GM23338 (cell line): ENCODE data around the gene URM1. TPM values are rescaled to one million over a fixed set of nuclear protein-coding genes. Genes with fewer than 3 reads are reported as not detected.

ENCODE experiments used
- ATAC-seq: fragments of 200-7000 bp; cut with Tn5 transposase; 3 replicates; pipeline ENCODE4 v1.9.1; 2020
- DNase-seq: peaks from one replicate; pipeline ENCODE4 v3.0.0-alpha.2; 2015; ENCODE audit warnings: low spot score
- H2AFZ ChIP-seq: fragments of 200-600 bp; sonication (generic); 2 replicates; pipeline ENCODE4 v1.8.0; 2016; ENCODE audit warnings: antibody characterized with exemption, mild to moderate bottlenecking, moderate library complexity
- H3F3A ChIP-seq: fragments of 200-600 bp; sonication (generic); replicated peaks from 2 replicates; pipeline ENCODE4 v1.8.0; 2017; ENCODE audit warnings: antibody characterized with exemption, mixed run types, low read depth
- H3K27ac ChIP-seq: fragments of 200-600 bp; sonication (generic); 2 replicates; pipeline ENCODE4 v1.6.1; 2016; ENCODE audit warnings: low read depth
- H3K27me3 ChIP-seq: fragments of 200-600 bp; sonication (generic); 2 replicates; pipeline ENCODE4 v1.8.0; 2016; ENCODE audit warnings: mild to moderate bottlenecking, mixed run types, moderate library complexity; ENCODE audit not compliant: insufficient read depth
- H3K36me3 ChIP-seq: fragments of 200-600 bp; sonication (generic); 2 replicates; pipeline ENCODE4 v1.8.0; 2016; ENCODE audit warnings: mild to moderate bottlenecking; ENCODE audit not compliant: insufficient read depth
- H3K4me1 ChIP-seq: fragments of 200-600 bp; sonication (generic); 2 replicates; pipeline ENCODE4 v1.8.0; 2016; ENCODE audit warnings: mild to moderate bottlenecking, moderate library complexity; ENCODE audit not compliant: insufficient read depth
- H3K4me2 ChIP-seq: fragments of 200-600 bp; sonication (generic); 2 replicates; pipeline ENCODE4 v1.7.1; 2017; ENCODE audit warnings: mixed run types
- H3K4me3 ChIP-seq: fragments of 200-600 bp; sonication (generic); 2 replicates; pipeline ENCODE4 v1.6.1; 2016; ENCODE audit warnings: mixed run types
- H3K79me2 ChIP-seq: fragments of 200-600 bp; sonication (generic); replicated peaks from 2 replicates; pipeline ENCODE4 v1.8.0; 2017; ENCODE audit warnings: mild to moderate bottlenecking; ENCODE audit not compliant: insufficient read depth
- H3K9me2 ChIP-seq: fragments of 200-600 bp; sonication (generic); 2 replicates; pipeline ENCODE4 v1.8.0; 2017; ENCODE audit not compliant: insufficient read depth
- H4K20me1 ChIP-seq: fragments of 200-600 bp; sonication (generic); replicated peaks from 2 replicates; pipeline ENCODE4 v1.8.0; 2017; ENCODE audit warnings: mild to moderate bottlenecking; ENCODE audit not compliant: insufficient read depth
- H3K27ac Mint-ChIP-seq: 2 replicates; pipeline ENCODE4 v1.8.0; 2020; ENCODE audit warnings: inconsistent platforms, mild to moderate bottlenecking, moderate library complexity, mixed read lengths
- H3K27me3 Mint-ChIP-seq: 3 replicates; pipeline ENCODE4 v1.8.0; 2022; ENCODE audit warnings: low read depth, mild to moderate bottlenecking, moderate library complexity, mixed read lengths, inconsistent platforms; ENCODE audit not compliant: insufficient read depth, poor library complexity
- H3K36me3 Mint-ChIP-seq: 3 replicates; pipeline ENCODE4 v1.8.0; 2021; ENCODE audit warnings: low read depth, mild to moderate bottlenecking, inconsistent platforms, moderate library complexity, mixed read lengths
- H3K4me1 Mint-ChIP-seq: 3 replicates; pipeline ENCODE4 v1.8.0; 2020; ENCODE audit warnings: mild to moderate bottlenecking, inconsistent platforms, mixed read lengths
- H3K4me3 Mint-ChIP-seq: 3 replicates; pipeline ENCODE4 v1.8.0; 2021; ENCODE audit warnings: moderate library complexity, mild to moderate bottlenecking, inconsistent platforms, mixed read lengths
- H3K9me3 Mint-ChIP-seq: 3 replicates; pipeline ENCODE4 v1.8.0; 2020; ENCODE audit warnings: moderate library complexity, mild to moderate bottlenecking, inconsistent platforms, mixed read lengths
- JUNB ChIP-seq: IDR thresholded peaks from one replicate; pipeline ENCODE4 v1.6.1; 2016; ENCODE audit warnings: antibody characterized with exemption; ENCODE audit not compliant: unreplicated experiment
- NANOG ChIP-seq: IDR thresholded peaks from 2 replicates; pipeline ENCODE4 v1.6.1; 2016; ENCODE audit warnings: antibody characterized with exemption, borderline replicate concordance
- POLR2AphosphoS5 ChIP-seq: IDR thresholded peaks from 2 replicates; pipeline ENCODE4 v1.6.1; 2016; ENCODE audit warnings: antibody characterized with exemption, low read depth
- STAT1 ChIP-seq: IDR thresholded peaks from one replicate; pipeline ENCODE4 v1.6.1; 2016; ENCODE audit warnings: antibody characterized with exemption; ENCODE audit not compliant: unreplicated experiment
- ZNF331 ChIP-seq: fragments of 250-450 bp; sonication (Bioruptor Pico); IDR thresholded peaks from 2 replicates; pipeline ENCODE4 v1.5.0; 2020; ENCODE audit warnings: low read depth, mild to moderate bottlenecking, moderate library complexity
- polyA plus RNA-seq: library from polyadenylated mRNA; unstranded; fragments of >200 nt; fragmentation: Nextera tagmentation; extraction: Ambion mirVana; gene quantifications from 2 replicates; pipeline ENCODE4 v1.2.1, GENCODE V29; 2016
- total RNA-seq: library from RNA; depleted of rRNA; stranded (reverse); fragments of >200 nt; shearing (Covaris generic); gene quantifications from 2 replicates; pipeline ENCODE4 v1.2.3, GENCODE V29; 2014
- TF ChIP-seq, protein P1 (sequence below): fragments of 250-450 bp; sonication (Bioruptor Pico); IDR thresholded peaks from 2 replicates; pipeline ENCODE4 v1.5.0; 2020; ENCODE audit warnings: mild to moderate bottlenecking, moderate library complexity
- TF ChIP-seq, protein P2 (sequence below), 2 experiments: fragments of 200-600 bp in 1 of 2; sonication (generic) in 1 of 2; conservative IDR thresholded peaks; 2 replicates each; pipeline versions ENCODE4 v1.5.1 to v1.6.1; 2016 to 2017; ENCODE audit warnings: antibody characterized with exemption in 2 of 2, low read depth in 2 of 2, mild to moderate bottlenecking in 2 of 2, moderate library complexity in 1 of 2
- TF ChIP-seq, protein P3 (sequence below): IDR thresholded peaks from 2 replicates; pipeline ENCODE4 v1.6.1; 2016; ENCODE audit warnings: antibody characterized with exemption

The URM1 gene
- total and polyA plus RNA-seq, 2 experiments from 2014 or later: 28.6 to 47.8 TPM

DNA sequence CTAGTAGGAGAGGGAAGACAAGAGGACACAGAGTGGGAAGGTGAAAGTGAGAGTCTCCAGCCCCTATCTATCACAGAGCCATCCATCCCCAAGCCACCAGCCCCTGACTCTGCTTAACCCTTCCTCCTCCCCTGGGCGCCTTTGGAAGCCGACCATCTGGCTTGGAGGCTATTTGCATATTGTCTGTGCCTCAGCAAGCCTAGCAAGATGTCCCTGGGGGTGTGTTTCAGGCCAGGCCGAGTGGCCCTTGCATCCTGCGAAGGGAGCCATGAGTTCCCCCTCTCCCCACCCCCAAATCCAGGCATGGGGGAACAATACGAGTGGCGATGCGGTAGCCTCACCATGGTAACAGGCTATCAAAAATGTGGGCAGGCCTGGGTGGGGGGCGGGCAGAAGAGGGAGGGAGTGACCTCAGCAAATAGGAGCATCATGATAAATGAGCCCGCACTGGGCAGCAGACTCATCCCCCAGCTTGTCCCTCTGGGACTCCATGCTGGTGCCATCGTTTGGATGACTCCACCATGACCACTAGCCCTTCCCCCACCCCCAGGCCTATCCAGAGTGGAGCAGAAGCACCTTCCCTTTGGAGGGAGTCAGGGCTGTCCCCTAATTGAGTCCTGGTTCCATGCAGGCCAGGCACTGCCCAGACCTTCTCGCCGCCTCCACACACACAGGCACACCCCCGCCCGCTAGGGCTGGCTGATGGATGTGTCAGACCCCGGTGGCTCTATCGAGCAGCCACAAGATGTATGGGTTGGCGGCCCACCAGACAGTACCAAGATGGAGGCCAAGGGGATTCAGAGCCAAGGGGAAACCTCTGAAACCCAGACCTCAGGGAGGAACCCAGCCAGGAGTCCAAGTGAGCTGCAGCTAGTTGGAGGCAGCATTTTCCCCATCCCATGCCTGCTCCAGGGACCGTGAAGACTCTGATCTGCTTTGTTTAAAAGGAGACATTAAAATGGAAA lies 14.6 kb downstream of the URM1 start:
- H3K9me2 ChIP-seq: no peaks in the 10 kb centered on the region
- ATAC-seq (peak; percentile 7), DNase-seq (peak; percentile 65)
- H3K4me2 ChIP-seq: peak overlapping the region; percentile 77
- H3K27ac ChIP-seq: no peak overlapping the region
- H3K4me3 ChIP-seq: peak overlapping the region; percentile 31; the same call in 1 of the 2 replicates
- H3K79me2 ChIP-seq: peaks cover 13% of the 10 kb centered on the region; the same call in 1 of the 2 replicates
- H3F3A ChIP-seq: peaks cover 21% of the 10 kb centered on the region
- Mint-ChIP-seq H3K4me3 (peak overlapping the region; percentile 15; the same call in 1 of the 3 replicates), H3K36me3 (peaks cover 46% of the 10 kb centered on the region), H3K27me3 (peaks cover 93% of the 10 kb centered on the region), H3K4me1 (peaks cover 80% of the 10 kb centered on the region), H3K9me3 (no peaks in the 10 kb centered on the region), H3K27ac (no peak overlapping the region)
- H3K4me1 ChIP-seq: peaks cover 71% of the 10 kb centered on the region
- H2AFZ ChIP-seq: no peak overlapping the region
- H3K27me3 ChIP-seq: peaks cover 93% of the 10 kb centered on the region
- H3K36me3 ChIP-seq: peaks cover 10% of the 10 kb centered on the region; the same call in 1 of the 2 replicates
- TF ChIP-seq POLR2AphosphoS5: no peak
- no peak for TF ChIP-seq JUNB
- TF ChIP-seq STAT1: no peak
- no peak for TF ChIP-seq NANOG
- peaks cover 42% of the 10 kb centered on the region for H4K20me1 ChIP-seq

GRCh38 chr9:128388150-128388549 lies 17.0 kb downstream of the URM1 start:
- peaks cover 10% of the 10 kb centered on the region; the same call in 1 of the 2 replicates for H3K36me3 ChIP-seq
- H3K36me3 Mint-ChIP-seq: peaks cover 39% of the 10 kb centered on the region
- H3K27me3 Mint-ChIP-seq: peaks cover 90% of the 10 kb centered on the region
- no peak overlapping the region for H2AFZ ChIP-seq
- no peak overlapping the region; the same call in 2 of the 3 replicates for H3K4me3 Mint-ChIP-seq
- H3K9me3 Mint-ChIP-seq: no peaks in the 10 kb centered on the region
- peaks cover 20% of the 10 kb centered on the region for H3F3A ChIP-seq
- DNase-seq (no peak), ATAC-seq (no peak)
- H3K4me1 Mint-ChIP-seq: peaks cover 73% of the 10 kb centered on the region
- no peak overlapping the region for H3K4me2 ChIP-seq
- TF ChIP-seq, protein P1, sequence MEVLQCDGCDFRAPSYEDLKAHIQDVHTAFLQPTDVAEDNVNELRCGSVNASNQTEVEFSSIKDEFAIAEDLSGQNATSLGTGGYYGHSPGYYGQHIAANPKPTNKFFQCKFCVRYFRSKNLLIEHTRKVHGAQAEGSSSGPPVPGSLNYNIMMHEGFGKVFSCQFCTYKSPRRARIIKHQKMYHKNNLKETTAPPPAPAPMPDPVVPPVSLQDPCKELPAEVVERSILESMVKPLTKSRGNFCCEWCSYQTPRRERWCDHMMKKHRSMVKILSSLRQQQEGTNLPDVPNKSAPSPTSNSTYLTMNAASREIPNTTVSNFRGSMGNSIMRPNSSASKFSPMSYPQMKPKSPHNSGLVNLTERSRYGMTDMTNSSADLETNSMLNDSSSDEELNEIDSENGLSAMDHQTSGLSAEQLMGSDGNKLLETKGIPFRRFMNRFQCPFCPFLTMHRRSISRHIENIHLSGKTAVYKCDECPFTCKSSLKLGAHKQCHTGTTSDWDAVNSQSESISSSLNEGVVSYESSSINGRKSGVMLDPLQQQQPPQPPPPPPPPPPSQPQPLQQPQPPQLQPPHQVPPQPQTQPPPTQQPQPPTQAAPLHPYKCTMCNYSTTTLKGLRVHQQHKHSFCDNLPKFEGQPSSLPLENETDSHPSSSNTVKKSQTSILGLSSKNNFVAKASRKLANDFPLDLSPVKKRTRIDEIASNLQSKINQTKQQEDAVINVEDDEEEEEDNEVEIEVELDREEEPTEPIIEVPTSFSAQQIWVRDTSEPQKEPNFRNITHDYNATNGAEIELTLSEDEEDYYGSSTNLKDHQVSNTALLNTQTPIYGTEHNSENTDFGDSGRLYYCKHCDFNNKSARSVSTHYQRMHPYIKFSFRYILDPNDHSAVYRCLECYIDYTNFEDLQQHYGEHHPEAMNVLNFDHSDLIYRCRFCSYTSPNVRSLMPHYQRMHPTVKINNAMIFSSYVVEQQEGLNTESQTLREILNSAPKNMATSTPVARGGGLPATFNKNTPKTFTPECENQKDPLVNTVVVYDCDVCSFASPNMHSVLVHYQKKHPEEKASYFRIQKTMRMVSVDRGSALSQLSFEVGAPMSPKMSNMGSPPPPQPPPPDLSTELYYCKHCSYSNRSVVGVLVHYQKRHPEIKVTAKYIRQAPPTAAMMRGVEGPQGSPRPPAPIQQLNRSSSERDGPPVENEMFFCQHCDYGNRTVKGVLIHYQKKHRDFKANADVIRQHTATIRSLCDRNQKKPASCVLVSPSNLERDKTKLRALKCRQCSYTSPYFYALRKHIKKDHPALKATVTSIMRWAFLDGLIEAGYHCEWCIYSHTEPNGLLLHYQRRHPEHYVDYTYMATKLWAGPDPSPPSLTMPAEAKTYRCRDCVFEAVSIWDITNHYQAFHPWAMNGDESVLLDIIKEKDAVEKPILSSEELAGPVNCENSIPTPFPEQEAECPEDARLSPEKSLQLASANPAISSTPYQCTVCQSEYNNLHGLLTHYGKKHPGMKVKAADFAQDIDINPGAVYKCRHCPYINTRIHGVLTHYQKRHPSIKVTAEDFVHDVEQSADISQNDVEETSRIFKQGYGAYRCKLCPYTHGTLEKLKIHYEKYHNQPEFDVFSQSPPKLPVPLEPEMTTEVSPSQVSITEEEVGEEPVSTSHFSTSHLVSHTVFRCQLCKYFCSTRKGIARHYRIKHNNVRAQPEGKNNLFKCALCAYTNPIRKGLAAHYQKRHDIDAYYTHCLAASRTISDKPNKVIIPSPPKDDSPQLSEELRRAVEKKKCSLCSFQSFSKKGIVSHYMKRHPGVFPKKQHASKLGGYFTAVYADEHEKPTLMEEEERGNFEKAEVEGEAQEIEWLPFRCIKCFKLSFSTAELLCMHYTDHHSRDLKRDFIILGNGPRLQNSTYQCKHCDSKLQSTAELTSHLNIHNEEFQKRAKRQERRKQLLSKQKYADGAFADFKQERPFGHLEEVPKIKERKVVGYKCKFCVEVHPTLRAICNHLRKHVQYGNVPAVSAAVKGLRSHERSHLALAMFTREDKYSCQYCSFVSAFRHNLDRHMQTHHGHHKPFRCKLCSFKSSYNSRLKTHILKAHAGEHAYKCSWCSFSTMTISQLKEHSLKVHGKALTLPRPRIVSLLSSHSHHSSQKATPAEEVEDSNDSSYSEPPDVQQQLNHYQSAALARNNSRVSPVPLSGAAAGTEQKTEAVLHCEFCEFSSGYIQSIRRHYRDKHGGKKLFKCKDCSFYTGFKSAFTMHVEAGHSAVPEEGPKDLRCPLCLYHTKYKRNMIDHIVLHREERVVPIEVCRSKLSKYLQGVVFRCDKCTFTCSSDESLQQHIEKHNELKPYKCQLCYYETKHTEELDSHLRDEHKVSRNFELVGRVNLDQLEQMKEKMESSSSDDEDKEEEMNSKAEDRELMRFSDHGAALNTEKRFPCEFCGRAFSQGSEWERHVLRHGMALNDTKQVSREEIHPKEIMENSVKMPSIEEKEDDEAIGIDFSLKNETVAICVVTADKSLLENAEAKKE (CRISPR knock-in tag): no peak
- no peak for TF ChIP-seq ZNF331 (CRISPR knock-in tag)
- no peak for TF ChIP-seq STAT1
- TF ChIP-seq, protein P2, sequence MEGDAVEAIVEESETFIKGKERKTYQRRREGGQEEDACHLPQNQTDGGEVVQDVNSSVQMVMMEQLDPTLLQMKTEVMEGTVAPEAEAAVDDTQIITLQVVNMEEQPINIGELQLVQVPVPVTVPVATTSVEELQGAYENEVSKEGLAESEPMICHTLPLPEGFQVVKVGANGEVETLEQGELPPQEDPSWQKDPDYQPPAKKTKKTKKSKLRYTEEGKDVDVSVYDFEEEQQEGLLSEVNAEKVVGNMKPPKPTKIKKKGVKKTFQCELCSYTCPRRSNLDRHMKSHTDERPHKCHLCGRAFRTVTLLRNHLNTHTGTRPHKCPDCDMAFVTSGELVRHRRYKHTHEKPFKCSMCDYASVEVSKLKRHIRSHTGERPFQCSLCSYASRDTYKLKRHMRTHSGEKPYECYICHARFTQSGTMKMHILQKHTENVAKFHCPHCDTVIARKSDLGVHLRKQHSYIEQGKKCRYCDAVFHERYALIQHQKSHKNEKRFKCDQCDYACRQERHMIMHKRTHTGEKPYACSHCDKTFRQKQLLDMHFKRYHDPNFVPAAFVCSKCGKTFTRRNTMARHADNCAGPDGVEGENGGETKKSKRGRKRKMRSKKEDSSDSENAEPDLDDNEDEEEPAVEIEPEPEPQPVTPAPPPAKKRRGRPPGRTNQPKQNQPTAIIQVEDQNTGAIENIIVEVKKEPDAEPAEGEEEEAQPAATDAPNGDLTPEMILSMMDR (conservative IDR thresholded peaks at IDR 0.05; ENCODE audit: low read depth in 2 of 2): no peak
- no peak for TF ChIP-seq JUNB
- TF ChIP-seq POLR2AphosphoS5: no peak
- TF ChIP-seq, protein P3, sequence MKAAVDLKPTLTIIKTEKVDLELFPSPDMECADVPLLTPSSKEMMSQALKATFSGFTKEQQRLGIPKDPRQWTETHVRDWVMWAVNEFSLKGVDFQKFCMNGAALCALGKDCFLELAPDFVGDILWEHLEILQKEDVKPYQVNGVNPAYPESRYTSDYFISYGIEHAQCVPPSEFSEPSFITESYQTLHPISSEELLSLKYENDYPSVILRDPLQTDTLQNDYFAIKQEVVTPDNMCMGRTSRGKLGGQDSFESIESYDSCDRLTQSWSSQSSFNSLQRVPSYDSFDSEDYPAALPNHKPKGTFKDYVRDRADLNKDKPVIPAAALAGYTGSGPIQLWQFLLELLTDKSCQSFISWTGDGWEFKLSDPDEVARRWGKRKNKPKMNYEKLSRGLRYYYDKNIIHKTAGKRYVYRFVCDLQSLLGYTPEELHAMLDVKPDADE: no peak
- no peak overlapping the region for H3K4me3 ChIP-seq
- peaks cover 13% of the 10 kb centered on the region; the same call in 1 of the 2 replicates for H3K79me2 ChIP-seq
- H3K9me2 ChIP-seq: no peaks in the 10 kb centered on the region
- H4K20me1 ChIP-seq: peaks cover 39% of the 10 kb centered on the region
- no peak overlapping the region for H3K27ac ChIP-seq
- peaks cover 64% of the 10 kb centered on the region for H3K4me1 ChIP-seq
- no peak overlapping the region for H3K27ac Mint-ChIP-seq
- peaks cover 99% of the 10 kb centered on the region for H3K27me3 ChIP-seq
